OCI-LY7 (cell line): ENCODE measurements around the gene FADS6. TPM values are rescaled to one million over a fixed set of nuclear protein-coding genes. Genes with fewer than 3 reads are reported as not detected.

Experiments
- BruUV-seq: library from RNA; stranded (reverse); fragments of 400-500 nt; replicated peaks from 2 replicates; lab custom pipeline; 2021; lab: Mats Ljungman, UMichigan
- CTCF ChIA-PET: fragments of 300-600 bp; sonication (Branson Sonifier 250); formaldehyde crosslinking; loops from one replicate; lab custom pipeline; 2022; ENCODE audit warnings: antibody characterized with exemption; ENCODE audit not compliant: unreplicated experiment; lab: Charles Lee
- POLR2A ChIA-PET: fragments of 300-600 bp; sonication (Branson Sonifier 250); formaldehyde crosslinking; loops from one replicate; lab custom pipeline; 2022; ENCODE audit warnings: antibody characterized with exemption; lab: Charles Lee
- DNase-seq: peaks from one replicate; pipeline ENCODE4 v3.0.0-alpha.2; 2015; ENCODE audit warnings: low spot score
- H2AFZ ChIP-seq: fragments of 200-600 bp; sonication (generic), shearing (Covaris generic); 2 replicates; pipeline ENCODE4 v1.6.1; 2014; ENCODE audit warnings: mild to moderate bottlenecking, antibody characterized with exemption, low read length, moderate library complexity
- H3K27ac ChIP-seq: fragments of 200-600 bp; sonication (generic); 2 replicates; pipeline ENCODE4 v1.5.1; 2014; ENCODE audit warnings: mixed run types, low read depth, mild to moderate bottlenecking, moderate library complexity, low read length, inconsistent platforms; ENCODE audit not compliant: poor library complexity, severe bottlenecking
- H3K36me3 ChIP-seq: fragments of 200-600 bp; sonication (generic); 2 replicates; pipeline ENCODE4 v1.6.1; 2014; ENCODE audit warnings: mild to moderate bottlenecking, antibody characterized with exemption, low read length, moderate library complexity, mixed read lengths; ENCODE audit not compliant: insufficient read depth
- H3K4me1 ChIP-seq: fragments of 200-600 bp; sonication (generic); 2 replicates; pipeline ENCODE4 v1.5.1; 2014; ENCODE audit warnings: mild to moderate bottlenecking, low read length; ENCODE audit not compliant: insufficient read depth, poor library complexity, severe bottlenecking
- H3K4me2 ChIP-seq: fragments of 200-600 bp; sonication (generic); 2 replicates; pipeline ENCODE4 v1.6.1; 2014; ENCODE audit warnings: mild to moderate bottlenecking, low read length
- H3K4me3 ChIP-seq: fragments of 200-600 bp; sonication (generic); 2 replicates; pipeline ENCODE4 v1.5.1; 2014; ENCODE audit warnings: mild to moderate bottlenecking, low read depth, low read length; ENCODE audit not compliant: poor library complexity, severe bottlenecking
- H3K79me2 ChIP-seq: fragments of 200-600 bp; sonication (generic); 2 replicates; pipeline ENCODE4 v1.6.1; 2016; ENCODE audit warnings: low read depth, mild to moderate bottlenecking, low read length, moderate library complexity, mixed read lengths; ENCODE audit not compliant: insufficient read depth
- H3K9me2 ChIP-seq: fragments of 200-600 bp; sonication (generic); 2 replicates; pipeline ENCODE4 v1.6.1; 2016; ENCODE audit warnings: mild to moderate bottlenecking, low read length, mixed read lengths; ENCODE audit not compliant: insufficient read depth
- H3K9me3 ChIP-seq: fragments of 200-600 bp; sonication (generic); 2 replicates; pipeline ENCODE4 v1.6.1; 2014; ENCODE audit warnings: mild to moderate bottlenecking, mixed run types, low read length, mixed read lengths
- H4K20me1 ChIP-seq: fragments of 200-600 bp; sonication (generic); 2 replicates; pipeline ENCODE4 v1.6.1; 2014; ENCODE audit warnings: mild to moderate bottlenecking, antibody characterized with exemption, low read length, moderate library complexity, mixed read lengths; ENCODE audit not compliant: insufficient read depth
- CTCF ChIP-seq: fragments of 200-600 bp; sonication (generic); conservative IDR thresholded peaks from 2 replicates; pipeline ENCODE4 v1.5.1; 2014; ENCODE audit warnings: mild to moderate bottlenecking, antibody characterized with exemption, low read length, moderate library complexity, mixed read lengths
- EZH2phosphoT487 ChIP-seq: fragments of 200-600 bp; sonication (generic); IDR thresholded peaks from 2 replicates; pipeline ENCODE4 v1.6.1; 2018; ENCODE audit warnings: low read depth, borderline replicate concordance, mild to moderate bottlenecking, mixed run types, antibody characterized with exemption, low read length, moderate library complexity, mixed read lengths
- intact Hi-C: fragments of 100-400 bp; cut with micrococcal nuclease; formaldehyde crosslinking; loops from one replicate; pipeline ENCODE4 v1.10.0; 2022; ENCODE audit not compliant: unreplicated experiment
- total RNA-seq, 2 experiments: library from RNA; depleted of rRNA in 1 of 2; stranded (reverse); fragments of >200 nt in 1 of 2; shearing (Covaris generic) in 1 of 2; gene quantifications; 2 replicates each; pipeline ENCODE4 v1.2.3, GENCODE V29; 2014 to 2022

FADS6 gene
- total RNA-seq, 2 experiments from 2014 or later, result not detected

GRCh38 chr17:74833501-74834377, 59.7 kb downstream of the FADS6 start:
- Histone ChIP-seq H3K9me3 (no peaks in the 10 kb centered on the region), H3K4me1 (peaks cover 40% of the 10 kb centered on the region), H3K4me2 (peak overlapping the region; percentile 75), H3K4me3 (peak overlapping the region; percentile 35), H3K9me2 (no peaks in the 10 kb centered on the region), H3K79me2 (no peaks in the 10 kb centered on the region), H2AFZ (peak overlapping the region; percentile 22; the same call in 1 of the 2 replicates), H3K36me3 (no peaks in the 10 kb centered on the region), H4K20me1 (no peaks in the 10 kb centered on the region), H3K27ac (peak overlapping the region; percentile 60)
- POLR2A ChIA-PET, result interaction anchor here (0.5 to 1.7 kb wide), 8 partner anchors 23 to 132 kb away, joined by 3 to 5 read pairs (median 4); partner anchors contain the start of genes FDXR and NAT9
- intact Hi-C loops, result no loop called here
- CTCF ChIA-PET, result interaction anchor here (0.7 to 3.4 kb wide), 5 partner anchors 28 to 127 kb away, joined by 3 to 16 read pairs (median 9); no protein-coding TSS in a partner anchor
- no TSS peak for BruUV-seq
- DNase-seq, result peak; percentile 82
- TF ChIP-seq CTCF (no peak), EZH2phosphoT487 (no peak)

GRCh38 chr17:74832421-74832820, 61.0 kb downstream of the FADS6 start:
- no peaks in the 10 kb centered on the region for H3K9me2 ChIP-seq
- peak overlapping the region; percentile 60 for H3K27ac ChIP-seq
- no peaks in the 10 kb centered on the region for H3K9me3 ChIP-seq
- H4K20me1 ChIP-seq, result no peaks in the 10 kb centered on the region
- peak; percentile 92 for DNase-seq
- intact Hi-C loops, result loop anchor here (1.0 kb wide), 2 partner anchors 30 to 41 kb away; no protein-coding TSS in a partner anchor
- TF ChIP-seq EZH2phosphoT487, result no peak
- H3K4me1 ChIP-seq, result peaks cover 40% of the 10 kb centered on the region
- no peaks in the 10 kb centered on the region for H3K36me3 ChIP-seq
- CTCF ChIA-PET, result interaction anchor here (0.6 to 3.4 kb wide), 10 partner anchors 12 to 129 kb away, joined by 3 to 16 read pairs (median 5); no protein-coding TSS in a partner anchor
- POLR2A ChIA-PET, result interaction anchor here (0.6 to 1.7 kb wide), 8 partner anchors 8 to 90 kb away, joined by 3 to 6 read pairs (median 4); partner anchors contain the start of genes FDXR and NAT9
- no peaks in the 10 kb centered on the region for H3K79me2 ChIP-seq
- BruUV-seq, result no TSS peak
- H2AFZ ChIP-seq, result 0 out of 2 replicates have a peak overlapping the region, but pooled peaks have one; percentile 24
- peak overlapping the region; percentile 0 for H3K4me3 ChIP-seq
- peak overlapping the region; percentile 75 for H3K4me2 ChIP-seq

GRCh38 chr17:74831444-74832146, 61.8 kb downstream of the FADS6 start:
- Histone ChIP-seq H3K27ac (peak overlapping the region; percentile 60), H3K4me3 (no peak overlapping the region), H3K4me2 (peak overlapping the region; percentile 75), H3K4me1 (peaks cover 40% of the 10 kb centered on the region), H3K9me2 (no peaks in the 10 kb centered on the region), H2AFZ (no peak overlapping the region), H4K20me1 (no peaks in the 10 kb centered on the region), H3K79me2 (no peaks in the 10 kb centered on the region), H3K9me3 (no peaks in the 10 kb centered on the region), H3K36me3 (no peaks in the 10 kb centered on the region)
- intact Hi-C loops, result loop anchor here (1.0 kb wide), 2 partner anchors 31 to 42 kb away; no protein-coding TSS in a partner anchor
- POLR2A ChIA-PET, result interaction anchor here (0.8 to 1.3 kb wide), 4 partner anchors 9 to 89 kb away, joined by 3 to 6 read pairs (median 4); partner anchors contain the start of gene FDXR
- TF ChIP-seq CTCF (no peak), EZH2phosphoT487 (no peak)
- DNase-seq, result no peak
- CTCF ChIA-PET, result interaction anchor here (0.8 to 1.6 kb wide), 4 partner anchors 9 to 130 kb away, joined by 3 to 8 read pairs (median 5); no protein-coding TSS in a partner anchor
- BruUV-seq, result no TSS peak
